NK-92 (cell line): ENCODE data around the gene PDE5A.
"Not testable (repeated sequence)": the region's sequence is repeated elsewhere in the genome, so short reads cannot be mapped to it uniquely, and the experiment has no call there.

Experiments used
- DNase-seq: peaks from one replicate; lab custom pipeline; 2025; ENCODE audit not compliant: unreplicated experiment; lab: John Stamatoyannopoulos, UW

PDE5A gene

DNA sequence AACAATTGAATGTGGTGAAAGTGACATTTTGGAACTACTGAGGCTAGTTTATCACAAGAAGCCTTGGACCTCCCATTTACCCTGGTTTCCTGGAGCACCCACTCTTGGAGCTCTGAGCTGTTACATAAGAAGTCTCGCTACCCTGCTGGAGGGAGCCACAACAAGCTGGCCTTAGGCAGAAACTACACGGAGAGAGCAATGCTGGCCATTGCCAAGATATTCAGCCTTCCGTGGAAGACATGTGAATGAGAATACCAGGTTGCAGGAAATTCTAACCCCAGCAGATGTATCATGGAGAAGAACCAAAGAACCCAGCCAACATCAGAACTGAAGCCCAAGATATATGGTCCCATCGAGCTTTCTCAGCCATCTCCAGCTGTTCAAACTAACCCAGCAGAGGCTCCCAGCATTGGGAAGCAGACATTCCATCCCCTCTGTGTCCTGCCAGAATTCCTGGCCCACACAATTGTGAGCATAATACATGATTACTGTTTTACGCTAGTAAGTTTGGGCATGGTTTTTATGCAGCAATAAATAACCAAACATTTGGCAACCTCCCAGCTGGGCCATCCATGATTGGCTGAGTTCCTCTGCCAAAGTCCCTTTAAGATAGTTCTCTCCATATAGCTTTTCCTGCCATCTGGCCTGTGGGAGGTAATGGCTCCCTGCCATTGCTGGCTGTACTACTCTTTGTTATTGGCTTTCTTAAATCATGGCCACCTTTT, 17.9 kb upstream of the PDE5A start:
- DNase-seq, result no peak

GRCh38 chr4:119643306-119644042, 14.9 kb upstream of the PDE5A start:
- no peak for DNase-seq

DNA sequence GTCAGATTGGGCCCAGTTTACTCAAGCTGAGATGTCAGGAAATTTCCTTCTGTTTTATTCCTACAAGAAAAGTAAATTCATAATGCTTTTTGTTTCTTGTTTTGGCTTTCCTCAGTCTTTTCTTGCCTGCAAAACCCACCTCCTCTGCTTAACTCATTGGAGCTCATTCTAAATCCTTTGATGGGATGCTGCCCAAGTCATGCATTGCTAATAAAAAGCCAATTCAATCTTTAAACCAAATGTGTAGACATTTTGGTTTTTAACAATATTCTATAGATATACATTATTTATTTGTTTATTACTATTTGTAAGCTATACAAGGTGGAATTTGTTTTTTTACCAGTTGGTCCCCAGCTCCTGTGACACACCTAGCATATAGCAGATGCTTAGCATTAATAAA, 13.2 kb upstream of the PDE5A start:
- no peak for DNase-seq

- DNase-seq, result no peak
Observed at GRCh38 chr4:119638359-119638758, 9.8 kb upstream of the PDE5A start.

DNA sequence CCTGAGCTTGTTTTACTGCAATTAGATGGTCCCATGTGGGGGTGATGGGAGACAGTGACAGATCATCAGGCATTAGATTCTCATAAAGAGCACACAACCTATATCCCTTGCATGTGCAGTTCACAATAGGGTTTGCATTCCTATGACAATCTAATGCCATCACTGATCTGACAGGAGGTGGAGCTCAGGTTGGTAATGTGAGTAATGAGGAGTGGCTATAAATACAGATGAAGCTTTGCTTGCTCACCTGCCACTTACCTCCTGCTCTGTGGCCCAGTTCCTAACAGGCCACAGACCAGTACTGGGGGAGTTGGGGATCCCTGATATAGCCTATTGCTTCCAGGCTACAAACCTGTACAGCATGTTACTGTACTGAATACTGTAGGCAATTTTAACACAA, 8.2 kb upstream of the PDE5A start:
- not testable (repeated sequence) for DNase-seq

DNA sequence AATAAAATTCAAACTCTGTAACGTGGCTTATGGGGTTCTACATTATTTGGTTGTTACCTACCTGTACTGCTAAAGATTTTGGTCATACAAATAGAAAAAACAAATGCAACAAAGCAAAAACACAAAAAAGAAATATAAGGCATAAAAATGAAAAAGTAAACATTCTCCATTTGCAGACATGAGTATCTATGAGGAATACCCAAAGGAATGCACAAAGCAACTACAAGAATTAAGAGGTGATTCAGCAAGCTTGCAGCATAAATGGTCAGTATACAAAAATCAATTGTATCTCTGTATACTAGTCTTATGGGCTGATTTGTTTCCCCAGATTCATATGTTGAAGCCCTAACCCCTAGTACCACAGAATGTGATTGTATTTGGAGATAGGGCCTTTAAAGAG, 3.6 kb upstream of the PDE5A start:
- DNase-seq, result no peak

GRCh38 chr4:119629142-119629471, 503 bp upstream of the PDE5A start:
- DNase-seq, result no peak

DNA sequence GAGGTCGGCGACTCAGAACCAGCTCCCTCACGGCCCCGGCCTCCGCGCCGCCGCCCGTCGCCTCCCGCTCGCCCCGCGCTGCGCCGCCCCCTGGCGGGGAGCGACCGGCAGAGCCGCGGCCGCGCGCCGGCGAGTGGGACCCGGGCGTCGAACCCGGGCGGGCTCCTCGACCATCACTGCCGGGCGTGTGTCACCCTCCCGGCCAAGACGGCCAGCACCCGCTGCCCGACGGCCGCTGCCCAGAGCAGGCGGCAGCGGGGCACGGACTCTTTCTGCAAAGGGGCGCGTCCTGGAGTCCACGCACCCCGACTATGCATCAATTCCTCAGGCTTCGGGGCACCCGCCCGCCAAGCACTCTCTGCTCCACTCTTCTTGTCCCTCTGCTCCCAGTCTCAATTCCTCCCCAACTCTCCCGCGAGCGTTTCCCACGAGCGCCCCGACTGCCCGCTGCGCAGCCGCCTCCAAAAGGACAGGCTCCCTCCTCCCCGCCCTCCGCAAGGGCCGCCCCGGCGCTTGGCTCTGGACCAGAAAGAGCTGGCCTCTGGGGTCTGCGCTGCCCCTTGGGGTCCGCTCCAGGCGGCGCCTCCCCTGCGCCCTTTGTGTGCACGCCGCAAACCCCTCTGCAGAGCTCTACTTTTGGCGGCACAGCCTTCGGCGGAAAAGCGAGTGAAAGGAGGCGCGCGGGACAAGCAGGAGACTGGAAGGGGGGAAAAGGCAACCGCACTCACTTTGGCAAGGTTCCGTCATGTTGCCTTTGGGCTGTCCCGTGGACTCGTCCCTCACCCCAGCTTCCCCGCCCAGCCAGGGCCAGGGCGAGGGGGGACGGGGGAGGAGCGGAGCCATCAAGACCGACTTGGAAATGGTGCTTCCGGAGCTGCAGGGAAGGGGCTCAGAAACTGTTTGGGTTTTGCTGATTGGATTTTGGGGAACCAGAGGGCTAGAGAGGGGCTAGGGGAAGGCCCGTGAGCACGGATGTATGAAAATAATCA, 1.0 kb downstream of the PDE5A start:
- DNase-seq, result no peak

- no peak for DNase-seq
Observed at GRCh38 chr4:119626943-119627266, 1.7 kb downstream of the PDE5A start.

DNA sequence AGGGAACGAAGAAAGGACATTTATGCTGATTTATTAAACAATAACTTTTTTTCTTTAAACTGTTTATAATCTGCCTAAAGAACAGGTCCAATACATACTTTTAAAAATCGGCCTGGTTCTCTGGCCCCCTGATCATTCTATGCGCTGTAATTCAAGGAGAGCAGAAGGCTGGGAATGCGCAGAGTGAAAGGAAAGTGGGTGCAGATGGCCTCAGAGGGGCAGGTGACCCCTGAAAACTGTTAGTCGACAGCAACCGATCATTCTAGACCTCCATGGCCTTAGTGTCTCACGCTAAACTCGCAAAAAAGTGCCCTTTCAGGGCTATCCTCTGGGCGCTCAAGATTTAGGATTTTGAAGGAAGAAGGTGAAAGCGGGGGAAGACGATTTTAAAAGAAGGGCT, 2.2 kb downstream of the PDE5A start:
- no peak for DNase-seq

- no peak for DNase-seq
Observed at GRCh38 chr4:119625761-119626160, 2.8 kb downstream of the PDE5A start.

- DNase-seq, result no peak
Observed at GRCh38 chr4:119624356-119624755, 4.2 kb downstream of the PDE5A start.

DNA sequence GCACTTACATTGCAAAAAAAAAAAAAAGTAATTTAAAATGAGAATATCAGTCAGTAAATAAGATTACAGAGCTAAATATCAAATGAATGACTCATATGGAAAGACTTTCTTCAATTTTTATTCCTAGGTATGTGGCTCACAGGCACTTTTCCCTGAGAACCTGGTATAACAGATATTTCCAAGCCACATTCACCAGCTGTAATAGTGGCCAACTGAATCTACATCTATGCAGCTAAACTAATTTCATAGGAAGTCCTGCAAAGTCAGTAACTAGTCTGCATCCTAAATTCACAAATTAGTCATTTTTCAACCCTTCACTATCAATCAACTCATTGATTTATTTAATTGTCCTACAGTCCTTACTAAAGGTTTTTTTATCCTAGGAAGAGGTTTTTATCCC, 5.6 kb downstream of the PDE5A start:
- no peak for DNase-seq

- DNase-seq, result no peak
Observed at GRCh38 chr4:119615068-119615719, 13.4 kb downstream of the PDE5A start.

- DNase-seq, result no peak
Observed at GRCh38 chr4:119604266-119604665, 24.3 kb downstream of the PDE5A start.

GRCh38 chr4:119602366-119602765, 26.2 kb downstream of the PDE5A start:
- no peak for DNase-seq

- no peak for DNase-seq
Observed at GRCh38 chr4:119598521-119598920, 30.1 kb downstream of the PDE5A start.

DNA sequence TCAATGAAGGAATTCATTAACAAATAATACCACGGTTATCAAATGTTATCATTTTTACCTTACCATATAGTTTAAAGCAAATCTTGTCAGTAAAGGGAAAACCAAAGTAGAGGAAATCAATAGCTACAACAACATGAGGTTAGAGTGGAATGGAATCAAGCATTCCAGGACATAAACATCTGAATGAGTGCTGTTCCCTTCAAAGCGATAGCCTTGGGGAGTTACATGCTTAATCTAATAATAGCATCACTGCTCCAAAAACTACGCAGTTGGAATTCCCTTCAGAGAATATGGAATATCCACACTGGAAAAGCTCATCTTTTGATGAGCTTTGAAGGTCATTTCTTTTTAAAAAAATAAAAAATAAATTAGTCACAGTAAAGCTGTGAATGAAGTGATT, 31.2 kb downstream of the PDE5A start:
- no peak for DNase-seq

DNA sequence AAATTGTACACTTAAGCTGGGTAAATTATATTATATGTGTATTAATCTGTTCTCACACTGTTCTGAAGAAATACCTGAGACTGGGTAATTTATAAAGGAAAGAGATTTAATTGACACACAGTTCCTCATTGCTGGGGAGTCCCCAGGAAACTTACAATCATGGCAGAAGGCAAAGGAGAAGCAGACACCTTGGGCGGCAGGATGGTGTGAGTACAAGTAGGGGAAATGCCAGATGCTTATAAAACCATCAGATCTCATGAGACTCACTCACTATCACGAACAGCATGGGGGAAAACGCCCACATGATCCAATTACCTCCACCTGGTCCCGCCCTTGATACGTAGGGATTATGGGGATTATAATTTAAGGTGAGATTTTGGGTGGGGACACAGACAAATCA, 34.9 kb downstream of the PDE5A start:
- no peak for DNase-seq

DNA sequence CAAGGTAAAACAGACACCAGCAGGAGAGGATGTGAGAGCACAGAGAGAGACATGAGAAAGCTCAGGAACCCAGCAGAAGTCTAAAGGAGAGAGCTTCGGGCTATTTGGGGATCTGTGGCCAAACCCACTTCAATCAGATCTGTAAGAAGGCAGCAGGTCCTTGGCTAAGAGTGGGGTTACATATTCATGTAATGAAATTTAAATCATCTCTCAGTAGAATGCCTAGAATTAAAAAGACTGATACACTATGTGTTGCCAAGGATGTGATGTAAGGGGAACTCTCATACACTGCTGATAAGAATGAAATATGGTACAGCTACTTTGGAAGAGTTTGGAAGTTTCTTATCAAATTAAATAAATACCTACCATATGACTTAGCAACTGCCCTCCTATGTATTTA, 35.8 kb downstream of the PDE5A start:
- DNase-seq, result no peak

GRCh38 chr4:119589165-119589564, 39.4 kb downstream of the PDE5A start:
- DNase-seq, result no peak
